Measurements from ENCODE around the gene EIF4B. TPM values are rescaled to one million over a fixed set of nuclear protein-coding genes. Genes with fewer than 3 reads are reported as not detected.

Gene EIF4B
- total and polyA plus RNA-seq, 9 of the 15 experiments (the other 6 are each of a cell fraction or from before 2014, with no cell fraction given), result 138 to 669 (median 552) TPM

- H3K4me2 ChIP-seq (ENCODE audit: insufficient read depth, low read length), result no peak overlapping the region
- ChIA-PET POLR2A (interaction anchor here (0.6 to 2.9 kb wide), 12 partner anchors 9 to 99 kb away, joined by 3 to 23 read pairs (median 4); partner anchors contain the start of gene KRT8), CTCF (ENCODE audit: low intra/inter-chr PET ratio) (interaction anchor here (0.7 to 10.4 kb wide), 11 partner anchors 22 to 824 kb away, joined by 3 to 398 read pairs (median 4); partner anchors contain the start of gene KRT8)
- no TSS peak for BruUV-seq (replicated peaks)
- H3K4me3 ChIP-seq, result no peak overlapping the region
- no peaks in the 10 kb centered on the region for H3K9me3 ChIP-seq (replicated peaks; ENCODE audit: control insufficient read depth, insufficient read depth, low read depth, low read length)
- 19% methylated on average over 13 of the region's 13 CpGs for WGBS (ENCODE audit: insufficient coverage, low coverage, missing lambda C conversion rate)
- in situ Hi-C loops (cut with MboI), result loop anchor here (5.0 kb wide), 3 partner anchors 94 to 599 kb away; no protein-coding TSS in a partner anchor
- no peaks in the 10 kb centered on the region for H3K27me3 ChIP-seq (ENCODE audit: control insufficient read depth in 2 of 2, insufficient read depth in 2 of 2, low read length in 2 of 2)
- DNase-seq (ENCODE audit: extremely low read depth in 1 of 4, low spot score in 3 of 4), result peak; percentile 84 to 96 (median 86)
- intact Hi-C loops (cut with micrococcal nuclease), result loop anchor here (1.0 to 10.0 kb wide), 6 partner anchors 28 to 824 kb away; partner anchors contain the start of gene KRT8
- H3K4me1 ChIP-seq (replicated peaks in 1 of 2; ENCODE audit: control insufficient read depth in 2 of 2, insufficient read depth in 2 of 2, low read length in 2 of 2), result peaks cover 0 to 14% of the 10 kb centered on the region in 2 experiments; a peak in 3 of 5 replicates
- H3K9ac ChIP-seq (ENCODE audit: insufficient read depth in 1 of 2, low read depth in 2 of 2, low read length in 2 of 2), result no peak overlapping the region; a peak in 1 of 4 replicates
- peak; percentile 95 for ATAC-seq
- peaks cover 6% of the 10 kb centered on the region for H3K9me1 ChIP-seq (ENCODE audit: control insufficient read depth, insufficient read depth, low read length)
- no peaks in the 10 kb centered on the region for H3K79me2 ChIP-seq (ENCODE audit: control insufficient read depth, insufficient read depth, low read length)
- H3K36me3 ChIP-seq (ENCODE audit: control insufficient read depth, insufficient read depth, low read length), result no peaks in the 10 kb centered on the region
- FAIRE-seq, result peak; percentile 99
- no peak overlapping the region for H3K27ac ChIP-seq (ENCODE audit: extremely low read depth, low read depth, low read length)
- H4K20me1 ChIP-seq (replicated peaks; ENCODE audit: control insufficient read depth, insufficient read depth, low read length), result no peaks in the 10 kb centered on the region
- peak overlapping the region; percentile 71 for H2AFZ ChIP-seq (ENCODE audit: low read depth, low read length)
- TF ChIP-seq C11orf30 (IDR thresholded peaks at IDR 0.05; ENCODE audit: low read depth) (peak; percentile 31; the same call in 1 of the 2 replicates), LCOR (CRISPR knock-in tag; IDR thresholded peaks at IDR 0.05) (peak; percentile 85), MAFK (IDR thresholded peaks at IDR 0.05; ENCODE audit: low read length) (peak; percentile 14; the same call in 1 of the 2 replicates), GTF3C2 (IDR thresholded peaks at IDR 0.05; ENCODE audit: borderline replicate concordance, extremely low read depth, insufficient read length) (peak; percentile 46), MYC (IDR thresholded peaks at IDR 0.05; ENCODE audit: low read depth, low read length) (peak; percentile 60), MYC (CRISPR knock-in tag; IDR thresholded peaks at IDR 0.05; ENCODE audit: borderline replicate concordance, low read depth) (no peak)
- TF ChIP-seq, protein P1, sequence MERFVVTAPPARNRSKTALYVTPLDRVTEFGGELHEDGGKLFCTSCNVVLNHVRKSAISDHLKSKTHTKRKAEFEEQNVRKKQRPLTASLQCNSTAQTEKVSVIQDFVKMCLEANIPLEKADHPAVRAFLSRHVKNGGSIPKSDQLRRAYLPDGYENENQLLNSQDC (CRISPR knock-in tag; IDR thresholded peaks at IDR 0.05), result 0 out of 2 replicates have a peak, but pooled peaks have one; percentile 6
- TF ChIP-seq, protein P2, sequence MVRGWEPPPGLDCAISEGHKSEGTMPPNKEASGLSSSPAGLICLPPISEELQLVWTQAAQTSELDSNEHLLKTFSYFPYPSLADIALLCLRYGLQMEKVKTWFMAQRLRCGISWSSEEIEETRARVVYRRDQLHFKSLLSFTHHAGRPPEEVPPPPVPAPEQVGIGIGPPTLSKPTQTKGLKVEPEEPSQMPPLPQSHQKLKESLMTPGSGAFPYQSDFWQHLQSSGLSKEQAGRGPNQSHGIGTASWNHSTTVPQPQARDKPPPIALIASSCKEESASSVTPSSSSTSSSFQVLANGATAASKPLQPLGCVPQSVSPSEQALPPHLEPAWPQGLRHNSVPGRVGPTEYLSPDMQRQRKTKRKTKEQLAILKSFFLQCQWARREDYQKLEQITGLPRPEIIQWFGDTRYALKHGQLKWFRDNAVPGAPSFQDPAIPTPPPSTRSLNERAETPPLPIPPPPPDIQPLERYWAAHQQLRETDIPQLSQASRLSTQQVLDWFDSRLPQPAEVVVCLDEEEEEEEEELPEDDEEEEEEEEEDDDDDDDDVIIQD (CRISPR knock-in tag; IDR thresholded peaks at IDR 0.05), result no peak
- TF ChIP-seq, protein P3, sequence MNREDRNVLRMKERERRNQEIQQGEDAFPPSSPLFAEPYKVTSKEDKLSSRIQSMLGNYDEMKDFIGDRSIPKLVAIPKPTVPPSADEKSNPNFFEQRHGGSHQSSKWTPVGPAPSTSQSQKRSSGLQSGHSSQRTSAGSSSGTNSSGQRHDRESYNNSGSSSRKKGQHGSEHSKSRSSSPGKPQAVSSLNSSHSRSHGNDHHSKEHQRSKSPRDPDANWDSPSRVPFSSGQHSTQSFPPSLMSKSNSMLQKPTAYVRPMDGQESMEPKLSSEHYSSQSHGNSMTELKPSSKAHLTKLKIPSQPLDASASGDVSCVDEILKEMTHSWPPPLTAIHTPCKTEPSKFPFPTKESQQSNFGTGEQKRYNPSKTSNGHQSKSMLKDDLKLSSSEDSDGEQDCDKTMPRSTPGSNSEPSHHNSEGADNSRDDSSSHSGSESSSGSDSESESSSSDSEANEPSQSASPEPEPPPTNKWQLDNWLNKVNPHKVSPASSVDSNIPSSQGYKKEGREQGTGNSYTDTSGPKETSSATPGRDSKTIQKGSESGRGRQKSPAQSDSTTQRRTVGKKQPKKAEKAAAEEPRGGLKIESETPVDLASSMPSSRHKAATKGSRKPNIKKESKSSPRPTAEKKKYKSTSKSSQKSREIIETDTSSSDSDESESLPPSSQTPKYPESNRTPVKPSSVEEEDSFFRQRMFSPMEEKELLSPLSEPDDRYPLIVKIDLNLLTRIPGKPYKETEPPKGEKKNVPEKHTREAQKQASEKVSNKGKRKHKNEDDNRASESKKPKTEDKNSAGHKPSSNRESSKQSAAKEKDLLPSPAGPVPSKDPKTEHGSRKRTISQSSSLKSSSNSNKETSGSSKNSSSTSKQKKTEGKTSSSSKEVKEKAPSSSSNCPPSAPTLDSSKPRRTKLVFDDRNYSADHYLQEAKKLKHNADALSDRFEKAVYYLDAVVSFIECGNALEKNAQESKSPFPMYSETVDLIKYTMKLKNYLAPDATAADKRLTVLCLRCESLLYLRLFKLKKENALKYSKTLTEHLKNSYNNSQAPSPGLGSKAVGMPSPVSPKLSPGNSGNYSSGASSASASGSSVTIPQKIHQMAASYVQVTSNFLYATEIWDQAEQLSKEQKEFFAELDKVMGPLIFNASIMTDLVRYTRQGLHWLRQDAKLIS (CRISPR knock-in tag; IDR thresholded peaks at IDR 0.05), result peak; percentile 35; the same call in 1 of the 2 replicates
Observed at GRCh38 chr12:52980650-52981423, 25.4 kb upstream of the EIF4B start.
